Endothelial cell of umbilical vein (primary cell): ENCODE data around the gene CLPTM1L. TPM values are rescaled to one million over a fixed set of nuclear protein-coding genes. Genes with fewer than 3 reads are reported as not detected.

Experiments used
- BruUV-seq: library from RNA; stranded (reverse); fragments of 400-500 nt; replicated peaks from 2 replicates; lab custom pipeline; 2021; lab: Mats Ljungman, UMichigan
- CTCF ChIA-PET: fragments of 300-600, 350-600 bp; sonication (Branson Sonifier 250); formaldehyde crosslinking; loops from one replicate; lab custom pipeline; 2021; ENCODE audit warnings: antibody characterized with exemption, inconsistent platforms; lab: Charles Lee
- POLR2A ChIA-PET: fragments of 300-600, 350-600 bp; sonication (Branson Sonifier 250); formaldehyde crosslinking; loops from one replicate; lab custom pipeline; 2021; ENCODE audit warnings: antibody characterized with exemption, inconsistent platforms; lab: Charles Lee
- DNase-seq: peaks from one replicate; pipeline ENCODE4 v3.0.0-alpha.2; 2011; ENCODE audit warnings: low read depth, low spot score
- FAIRE-seq: peaks from 2 replicates; lab custom pipeline; 2011; peaks lifted over from hg19 to GRCh38; lab: Jason Lieb, UNC
- H2AFZ ChIP-seq: 2 replicates; pipeline ENCODE4 v1.6.0; 2012; ENCODE audit warnings: low read depth, low read length, control low read depth, inconsistent platforms
- H3K27ac ChIP-seq: 2 replicates; pipeline ENCODE4 v1.5.1; 2011; ENCODE audit warnings: low read depth, mild to moderate bottlenecking, control low read depth, low read length, moderate library complexity; ENCODE audit not compliant: insufficient read depth
- H3K27me3 ChIP-seq, 2 experiments: 2 replicates each; pipeline versions ENCODE4 v1.6.0 to v1.6.1; 2011; ENCODE audit warnings: low read length in 2 of 2, mixed read lengths in 1 of 2; ENCODE audit not compliant: control insufficient read depth in 2 of 2, insufficient read depth in 2 of 2
- H3K36me3 ChIP-seq, 2 experiments: 2 replicates in 1 of 2; 3 replicates in 1 of 2; pipeline ENCODE4 v1.5.1; 2011; ENCODE audit warnings: low read length in 2 of 2, mild to moderate bottlenecking in 1 of 2, moderate library complexity in 1 of 2; ENCODE audit not compliant: control insufficient read depth in 2 of 2, insufficient read depth in 2 of 2; ENCODE audit errors: extremely low read depth in 1 of 2
- H3K4me1 ChIP-seq: 3 replicates; pipeline ENCODE4 v1.5.1; 2011; ENCODE audit warnings: mild to moderate bottlenecking, low read length; ENCODE audit not compliant: control insufficient read depth, insufficient read depth; ENCODE audit errors: extremely low read depth
- H3K4me2 ChIP-seq: 2 replicates; pipeline ENCODE4 v1.6.1; 2011; ENCODE audit warnings: low read length, control low read depth, mixed read lengths; ENCODE audit not compliant: insufficient read depth
- H3K4me3 ChIP-seq, 3 experiments: fragments of 200-600 bp in 1 of 3; sonication (generic), shearing (Covaris generic) in 1 of 3; replicated peaks in 1 of 3; 2 replicates each; pipeline ENCODE4 v1.5.1; 2011 to 2016; ENCODE audit warnings: control low read depth in 3 of 3, low read length in 3 of 3, mild to moderate bottlenecking in 2 of 3, inconsistent platforms in 1 of 3, low read depth in 1 of 3, moderate library complexity in 1 of 3; ENCODE audit not compliant: insufficient read depth in 1 of 3
- H3K79me2 ChIP-seq: 2 replicates; pipeline ENCODE4 v1.6.0; 2012; ENCODE audit warnings: low read length, inconsistent platforms; ENCODE audit not compliant: control insufficient read depth, insufficient read depth
- H3K9ac ChIP-seq: replicated peaks from 2 replicates; pipeline ENCODE3; 2011; ENCODE audit warnings: low read length, control low read depth; ENCODE audit not compliant: insufficient read depth; ENCODE audit errors: extremely low read depth
- H3K9me1 ChIP-seq: replicated peaks from 3 replicates; pipeline ENCODE4 v1.6.0; 2011; ENCODE audit warnings: mild to moderate bottlenecking, low read length; ENCODE audit not compliant: control insufficient read depth, insufficient read depth; ENCODE audit errors: extremely low read depth
- H3K9me3 ChIP-seq: replicated peaks from 2 replicates; pipeline ENCODE4 v1.5.1; 2012; ENCODE audit warnings: low read length, inconsistent platforms; ENCODE audit not compliant: control insufficient read depth, insufficient read depth
- H4K20me1 ChIP-seq: replicated peaks from 2 replicates; pipeline ENCODE3; 2011; ENCODE audit warnings: mild to moderate bottlenecking, low read length; ENCODE audit not compliant: control insufficient read depth, insufficient read depth; ENCODE audit errors: extremely low read depth
- EZH2 ChIP-seq: IDR thresholded peaks from 2 replicates; pipeline ENCODE4 v1.6.1; 2012; ENCODE audit warnings: borderline replicate concordance, low read depth, mild to moderate bottlenecking, moderate library complexity, low read length, inconsistent platforms; ENCODE audit not compliant: severe bottlenecking
- FOS ChIP-seq: IDR thresholded peaks from 2 replicates; pipeline ENCODE4 v1.6.1; 2011; ENCODE audit warnings: mild to moderate bottlenecking, low read length, moderate library complexity, borderline replicate concordance; ENCODE audit not compliant: insufficient read depth
- GATA2 ChIP-seq: IDR thresholded peaks from 2 replicates; pipeline ENCODE4 v1.7.0; 2011; ENCODE audit warnings: low read depth, mild to moderate bottlenecking, moderate library complexity, mixed read lengths, low read length; ENCODE audit not compliant: insufficient read length, insufficient read depth
- JUN ChIP-seq: IDR thresholded peaks from 2 replicates; pipeline ENCODE4 v1.6.1; 2011; ENCODE audit warnings: borderline replicate concordance, low read depth; ENCODE audit not compliant: insufficient read length, insufficient read depth
- MYC ChIP-seq: IDR thresholded peaks from one replicate; pipeline ENCODE4 v1.6.1; 2011; ENCODE audit warnings: mild to moderate bottlenecking, low read depth, low read length
- POLR2A ChIP-seq: IDR thresholded peaks from 2 replicates; pipeline ENCODE4 v1.6.1; 2012; ENCODE audit warnings: low read depth, mild to moderate bottlenecking, control low read depth, low read length
- POLR2AphosphoS5 ChIP-seq: IDR thresholded peaks from 2 replicates; pipeline ENCODE4 v1.6.1; 2012; ENCODE audit warnings: low read depth, mild to moderate bottlenecking, control low read depth, low read length, moderate library complexity; ENCODE audit not compliant: insufficient read depth
- dilution Hi-C: fragments of 300-500 bp; cut with MboI; formaldehyde crosslinking; loops from one replicate; pipeline ENCODE4 v1.15.0; 2019; ENCODE audit warnings: low sequenced_read_pairs; ENCODE audit not compliant: extremely low pct_ligation_motif_present
- intact Hi-C: fragments of 100-400 bp; cut with micrococcal nuclease; formaldehyde crosslinking; loops from one replicate; pipeline ENCODE4 v1.10.0; 2022
- polyA plus RNA-seq, 4 experiments: library from polyadenylated mRNA; depleted of rRNA in 3 of 4; stranded (reverse) in 3 of 4; unstranded in 1 of 4; fragments of >200 nt; gene quantifications; 2 replicates each; pipeline versions ENCODE4 v1.2.1 to v1.2.3, GENCODE V29; 2011 to 2012; ENCODE audit warnings: missing spikeins in 1 of 4
- total RNA-seq: library from RNA; stranded (reverse); gene quantifications from 2 replicates; pipeline ENCODE4 v1.2.3, GENCODE V29; 2021
- TF ChIP-seq, protein P1 (sequence below): IDR thresholded peaks from 2 replicates; pipeline ENCODE4 v1.6.1; 2011; ENCODE audit not compliant: insufficient read depth, insufficient read length
- TF ChIP-seq, protein P2 (sequence below), 2 donors: IDR thresholded peaks; 1 replicate in 1 of 2; 2 replicates in 1 of 2; pipeline ENCODE4 v1.5.1; 2011; ENCODE audit warnings: low read length in 2 of 2, mild to moderate bottlenecking in 2 of 2, moderate library complexity in 2 of 2, control low read depth in 1 of 2, inconsistent platforms in 1 of 2, low read depth in 1 of 2; ENCODE audit not compliant: insufficient read depth in 1 of 2; ENCODE audit errors: extremely low read depth in 1 of 2

The CLPTM1L gene
- total and polyA plus RNA-seq, 2 donors (not counting 3 experiments of a cell fraction or from before 2014, with no cell fraction given) = 116 to 191 TPM

DNA sequence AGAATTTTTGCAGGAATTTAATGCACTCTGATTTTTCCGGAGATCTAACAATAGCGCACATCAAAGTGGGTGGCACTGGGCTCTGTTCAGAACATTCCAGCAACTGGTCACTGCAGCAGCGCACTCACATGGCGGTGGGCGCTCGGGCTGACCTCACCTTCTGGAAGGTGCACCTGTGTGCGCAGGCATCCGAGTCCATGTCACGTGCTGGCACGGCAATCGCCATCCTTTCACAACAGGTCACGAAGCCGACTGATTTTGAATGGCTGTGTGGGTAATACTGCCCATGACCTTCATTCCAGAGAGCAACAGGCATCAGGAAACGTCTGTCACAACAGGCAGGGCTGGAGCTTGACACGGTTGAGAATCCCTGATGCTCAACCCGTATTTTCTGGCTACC lies 18.7 kb upstream of the CLPTM1L start:
- FAIRE-seq (no peak), DNase-seq (no peak)
- dilution Hi-C loops (no loop called here), intact Hi-C loops (no loop called here)
- no TSS peak for BruUV-seq
- Histone ChIP-seq H3K4me3 (no peak overlapping the region), H3K9me1 (no peaks in the 10 kb centered on the region), H3K27ac (no peak overlapping the region), H3K9ac (no peak overlapping the region), H3K27me3 (peaks cover 0 to 1% of the 10 kb centered on the region in 2 experiments), H4K20me1 (no peaks in the 10 kb centered on the region), H3K36me3 (no peaks in the 10 kb centered on the region), H3K4me2 (no peak overlapping the region), H2AFZ (no peak overlapping the region), H3K4me1 (no peaks in the 10 kb centered on the region), H3K79me2 (no peaks in the 10 kb centered on the region), H3K9me3 (no peaks in the 10 kb centered on the region)
- ChIA-PET POLR2A (no interaction called here), CTCF (no interaction called here)
- TF ChIP-seq, protein P1, sequence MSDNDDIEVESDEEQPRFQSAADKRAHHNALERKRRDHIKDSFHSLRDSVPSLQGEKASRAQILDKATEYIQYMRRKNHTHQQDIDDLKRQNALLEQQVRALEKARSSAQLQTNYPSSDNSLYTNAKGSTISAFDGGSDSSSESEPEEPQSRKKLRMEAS = no peak
- TF ChIP-seq POLR2A = no peak
- TF ChIP-seq JUN = no peak

DNA sequence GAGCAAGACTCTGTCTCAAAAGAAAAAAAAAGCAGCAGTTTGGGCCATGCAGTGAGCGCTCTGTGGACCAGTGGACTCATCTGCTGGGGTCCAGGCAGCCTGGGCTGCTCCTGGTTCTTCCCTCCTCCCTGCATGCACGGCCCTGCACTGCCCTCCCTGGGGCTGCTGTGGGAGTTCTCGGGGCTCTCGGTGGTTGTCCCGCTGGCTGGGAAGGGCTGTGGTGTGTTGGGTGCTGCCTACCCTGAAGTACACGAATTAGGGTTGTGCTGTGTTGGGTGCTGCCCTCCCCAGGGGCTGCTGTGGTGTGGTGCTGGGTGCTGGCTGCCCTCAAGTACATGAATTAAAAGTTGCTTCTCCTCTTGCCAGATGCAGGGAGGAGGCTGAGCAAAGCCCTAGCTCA lies 18.3 kb upstream of the CLPTM1L start:
- H3K79me2 ChIP-seq = no peaks in the 10 kb centered on the region
- no peaks in the 10 kb centered on the region for H3K4me1 ChIP-seq
- no peak for DNase-seq
- H3K27ac ChIP-seq = no peak overlapping the region
- dilution Hi-C loops = no loop called here
- no peak overlapping the region for H3K9ac ChIP-seq
- H3K4me3 ChIP-seq = no peak overlapping the region
- no peaks in the 10 kb centered on the region for H3K9me1 ChIP-seq
- no peaks in the 10 kb centered on the region for H3K9me3 ChIP-seq
- peaks cover 0 to 1% of the 10 kb centered on the region in 2 experiments for H3K27me3 ChIP-seq
- intact Hi-C loops = no loop called here
- no peaks in the 10 kb centered on the region for H4K20me1 ChIP-seq
- no peaks in the 10 kb centered on the region for H3K36me3 ChIP-seq
- BruUV-seq = no TSS peak
- H2AFZ ChIP-seq = no peak overlapping the region
- ChIA-PET CTCF (no interaction called here), POLR2A (no interaction called here)
- FAIRE-seq = no peak
- TF ChIP-seq EZH2 (no peak), GATA2 (no peak), POLR2A (no peak), JUN (no peak), MYC (no peak), POLR2AphosphoS5 (no peak), FOS (no peak)
- TF ChIP-seq, protein P2, sequence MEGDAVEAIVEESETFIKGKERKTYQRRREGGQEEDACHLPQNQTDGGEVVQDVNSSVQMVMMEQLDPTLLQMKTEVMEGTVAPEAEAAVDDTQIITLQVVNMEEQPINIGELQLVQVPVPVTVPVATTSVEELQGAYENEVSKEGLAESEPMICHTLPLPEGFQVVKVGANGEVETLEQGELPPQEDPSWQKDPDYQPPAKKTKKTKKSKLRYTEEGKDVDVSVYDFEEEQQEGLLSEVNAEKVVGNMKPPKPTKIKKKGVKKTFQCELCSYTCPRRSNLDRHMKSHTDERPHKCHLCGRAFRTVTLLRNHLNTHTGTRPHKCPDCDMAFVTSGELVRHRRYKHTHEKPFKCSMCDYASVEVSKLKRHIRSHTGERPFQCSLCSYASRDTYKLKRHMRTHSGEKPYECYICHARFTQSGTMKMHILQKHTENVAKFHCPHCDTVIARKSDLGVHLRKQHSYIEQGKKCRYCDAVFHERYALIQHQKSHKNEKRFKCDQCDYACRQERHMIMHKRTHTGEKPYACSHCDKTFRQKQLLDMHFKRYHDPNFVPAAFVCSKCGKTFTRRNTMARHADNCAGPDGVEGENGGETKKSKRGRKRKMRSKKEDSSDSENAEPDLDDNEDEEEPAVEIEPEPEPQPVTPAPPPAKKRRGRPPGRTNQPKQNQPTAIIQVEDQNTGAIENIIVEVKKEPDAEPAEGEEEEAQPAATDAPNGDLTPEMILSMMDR (IDR thresholded peaks at IDR 0.05; ENCODE audit: extremely low read depth in 1 of 2, insufficient read depth in 1 of 2, low read depth in 1 of 2, low read length in 2 of 2) = no peak
- TF ChIP-seq, protein P1 = no peak
- H3K4me2 ChIP-seq = no peak overlapping the region
